K562 (cell line): ENCODE data around the gene QPRT. TPM values are rescaled to one million over a fixed set of nuclear protein-coding genes. Genes with fewer than 3 reads are reported as not detected.

ENCODE experiments used
- ATAC-seq: fragments of 200-7000 bp; cut with Tn5 transposase; 3 replicates; pipeline ENCODE4 v1.9.1; 2020; ENCODE audit warnings: moderate library complexity
- BruUV-seq: library from RNA; stranded (reverse); fragments of 400-500 nt; replicated peaks from 2 replicates; lab custom pipeline; 2021; lab: Mats Ljungman, UMichigan
- CTCF ChIA-PET: fragments of 300-600 bp; formaldehyde crosslinking; extraction: SDS; loops from one replicate; lab custom pipeline; 2021; ENCODE audit warnings: low intra/inter-chr PET ratio; lab: Yijun Ruan, JAX
- POLR2A ChIA-PET: fragments of 300-600, 350-650 bp; sonication (Branson Sonifier 250); formaldehyde crosslinking; extraction: SDS; loops from one replicate; lab custom pipeline; 2021; ENCODE audit warnings: antibody characterized with exemption, inconsistent platforms; lab: Yijun Ruan, JAX
- DNase-seq, 4 experiments: peaks; one replicate each; pipeline versions ENCODE4 v3.0.0 to v3.0.0-alpha.2; 2011 to 2018; ENCODE audit warnings: low spot score in 3 of 4, mixed read lengths in 3 of 4; ENCODE audit errors: extremely low read depth in 1 of 4
- FAIRE-seq: peaks from 2 replicates; lab custom pipeline; 2011; peaks lifted over from hg19 to GRCh38; lab: Jason Lieb, UNC
- H2AFZ ChIP-seq: 2 replicates; pipeline ENCODE4 v1.6.0; 2011; ENCODE audit warnings: low read depth, low read length, control low read depth, inconsistent platforms
- H3K27ac ChIP-seq: fragments of 200-600 bp; 3 replicates; pipeline ENCODE4 v1.8.0; 2011; ENCODE audit warnings: low read depth, mild to moderate bottlenecking, control low read depth, inconsistent platforms, low read length, moderate library complexity, mixed read lengths; ENCODE audit errors: extremely low read depth
- H3K27me3 ChIP-seq, 2 experiments: fragments of 300-600 bp in 1 of 2; 2 replicates in 1 of 2; 3 replicates in 1 of 2; pipeline versions ENCODE4 v1.6.0 to v1.8.0; 2011; ENCODE audit warnings: inconsistent platforms in 2 of 2, low read length in 2 of 2, mild to moderate bottlenecking in 1 of 2, mixed read lengths in 1 of 2, moderate library complexity in 1 of 2; ENCODE audit not compliant: control insufficient read depth in 2 of 2, insufficient read depth in 2 of 2
- H3K36me3 ChIP-seq: fragments of 300-600 bp; 3 replicates; pipeline ENCODE4 v1.8.0; 2011; ENCODE audit warnings: mild to moderate bottlenecking, low read length, inconsistent platforms; ENCODE audit not compliant: control insufficient read depth, insufficient read depth
- H3K4me1 ChIP-seq, 2 experiments: fragments of 200-600 bp in 1 of 2; replicated peaks in 1 of 2; 2 replicates in 1 of 2; 3 replicates in 1 of 2; pipeline versions ENCODE4 v1.5.1 to v1.8.0; 2011; ENCODE audit warnings: inconsistent platforms in 2 of 2, low read length in 2 of 2, mild to moderate bottlenecking in 1 of 2, mixed read lengths in 1 of 2, moderate library complexity in 1 of 2; ENCODE audit not compliant: control insufficient read depth in 2 of 2, insufficient read depth in 2 of 2
- H3K4me2 ChIP-seq: 2 replicates; pipeline ENCODE4 v1.6.1; 2011; ENCODE audit warnings: low read length, control low read depth, inconsistent platforms, mixed read lengths; ENCODE audit not compliant: insufficient read depth
- H3K4me3 ChIP-seq: fragments of 200-600 bp; sonication (generic), shearing (Covaris generic); 2 replicates; pipeline ENCODE4 v1.5.1; 2016; ENCODE audit warnings: control low read depth, inconsistent platforms
- H3K79me2 ChIP-seq: fragments of 200-600 bp; 3 replicates; pipeline ENCODE4 v1.8.0; 2011; ENCODE audit warnings: low read length, inconsistent platforms; ENCODE audit not compliant: control insufficient read depth, insufficient read depth
- H3K9ac ChIP-seq, 2 experiments: 2 replicates each; pipeline versions ENCODE4 v1.6.0 to v1.6.1; 2011; ENCODE audit warnings: low read depth in 2 of 2, low read length in 2 of 2, control low read depth in 1 of 2, inconsistent platforms in 1 of 2, mild to moderate bottlenecking in 1 of 2, mixed read lengths in 1 of 2; ENCODE audit not compliant: insufficient read depth in 1 of 2
- H3K9me1 ChIP-seq: one replicate; pipeline ENCODE4 v1.6.0; 2011; ENCODE audit warnings: inconsistent platforms, mild to moderate bottlenecking, low read length, moderate library complexity; ENCODE audit not compliant: control insufficient read depth, insufficient read depth
- H3K9me3 ChIP-seq: replicated peaks from 2 replicates; pipeline ENCODE4 v1.5.1; 2011; ENCODE audit warnings: low read depth, low read length, inconsistent platforms; ENCODE audit not compliant: control insufficient read depth, insufficient read depth
- H4K20me1 ChIP-seq: replicated peaks from 2 replicates; pipeline ENCODE4 v1.6.1; 2011; ENCODE audit warnings: low read length, inconsistent platforms, mixed read lengths; ENCODE audit not compliant: control insufficient read depth, insufficient read depth
- E2F4 ChIP-seq: sonication (generic); formaldehyde crosslinking; IDR thresholded peaks from 2 replicates; pipeline ENCODE4 v1.8.0; 2022; ENCODE audit warnings: mild to moderate bottlenecking, low read depth, missing genetic modification reagents
- ELK3 ChIP-seq: fragments of 450-650 bp; formaldehyde crosslinking; IDR thresholded peaks from 2 replicates; pipeline ENCODE4 v1.4.0; 2020; ENCODE audit warnings: mild to moderate bottlenecking
- FOXP4 ChIP-seq: sonication (generic); formaldehyde crosslinking; IDR thresholded peaks from 2 replicates; pipeline ENCODE4 v1.8.0; 2022; ENCODE audit warnings: mild to moderate bottlenecking, missing genetic modification reagents, borderline replicate concordance
- HNRNPH1 ChIP-seq: fragments of 200-400 bp; formaldehyde crosslinking; optimal IDR thresholded peaks from 2 replicates; pipeline ENCODE3; 2017; ENCODE audit warnings: low read depth, mild to moderate bottlenecking, low read length, moderate library complexity
- KDM2B ChIP-seq: fragments of 250-450 bp; sonication (Bioruptor Pico); IDR thresholded peaks from 2 replicates; pipeline ENCODE4 v1.8.0; 2021; ENCODE audit warnings: mild to moderate bottlenecking, moderate library complexity
- KLF6 ChIP-seq: fragments of 250-450 bp; sonication (Bioruptor Pico); IDR thresholded peaks from 2 replicates; pipeline ENCODE4 v1.4.0; 2020; ENCODE audit warnings: mild to moderate bottlenecking, moderate library complexity, borderline replicate concordance
- MCM2 ChIP-seq: fragments of 450-650 bp; IDR thresholded peaks from 2 replicates; pipeline ENCODE4 v1.6.1; 2017; ENCODE audit warnings: low read depth, mild to moderate bottlenecking
- MITF ChIP-seq: IDR thresholded peaks from 2 replicates; pipeline ENCODE4 v1.6.1; 2014; ENCODE audit warnings: antibody characterized with exemption
- NR4A1 ChIP-seq, 2 experiments: fragments of 250-450 bp in 1 of 2; fragments of 450-650 bp in 1 of 2; sonication (Bioruptor Pico) in 1 of 2; IDR thresholded peaks; 2 replicates each; pipeline versions ENCODE4 v1.4.0 to v1.6.1; 2016 to 2020; ENCODE audit warnings: mild to moderate bottlenecking in 2 of 2, missing compliant biosample characterization in 1 of 2, missing genetic modification characterization in 1 of 2, moderate library complexity in 1 of 2
- POLR3G ChIP-seq: IDR thresholded peaks from 2 replicates; pipeline ENCODE4 v1.6.1; 2011; ENCODE audit not compliant: insufficient read length, insufficient replicate concordance; ENCODE audit errors: extremely low read depth
- PTTG1 ChIP-seq: fragments of 450-650 bp; IDR thresholded peaks from 2 replicates; pipeline ENCODE4 v1.6.1; 2016; ENCODE audit warnings: low read depth, mild to moderate bottlenecking, missing genetic modification characterization, missing compliant biosample characterization
- SMARCA4 ChIP-seq: fragments of 450-650 bp; IDR thresholded peaks from 2 replicates; pipeline ENCODE4 v1.6.1; 2016
- ZC3H8 ChIP-seq: fragments of 450-650 bp; IDR thresholded peaks from 2 replicates; pipeline ENCODE4 v1.6.1; 2017
- WGBS: fragments of 100-300 bp; shearing (Covaris generic); methylation state at CpG from one replicate; pipeline ENCODE4 v1.1.6; 2016; ENCODE audit warnings: low coverage, mixed read lengths; ENCODE audit not compliant: insufficient coverage; ENCODE audit errors: missing lambda C conversion rate; 5-methylcytosine and 5-hydroxymethylcytosine counted together
- in situ Hi-C: fragments of 300-500 bp; cut with MboI; formaldehyde crosslinking; loops from 4 replicates; pipeline ENCODE4 v1.15.0; 2018; ENCODE audit warnings: inconsistent platforms, mixed read lengths
- intact Hi-C: fragments of 100-400 bp; cut with micrococcal nuclease; formaldehyde crosslinking; loops from 2 replicates; pipeline ENCODE4 v1.14.2; 2022
- polyA plus RNA-seq, 8 experiments: library from polyadenylated mRNA; depleted of rRNA in 4 of 8; stranded (reverse) in 5 of 8; unstranded in 3 of 8; fragments of >200 nt; fragmentation: Nextera tagmentation in 2 of 8; fragmentation: Illumina TruSeq in 1 of 8; extraction: Ambion mirVana in 2 of 8; extraction: Trizol in 1 of 8; gene quantifications; 2 replicates each; pipeline versions ENCODE4 v1.2.1 to v1.2.3, GENCODE V29; 2011 to 2014; ENCODE audit warnings: inconsistent platforms in 1 of 8, missing spikeins in 1 of 8
- total RNA-seq, 7 experiments: library from RNA; depleted of rRNA in 6 of 7; stranded (reverse); fragments of >200 nt in 6 of 7; fragmentation: Illumina TruSeq in 2 of 7; extraction: Trizol in 2 of 7; gene quantifications; 2 replicates each; pipeline versions ENCODE4 v1.2.1 to v1.2.3, GENCODE V29; 2011 to 2021; ENCODE audit warnings: low replicate concordance in 1 of 7

QPRT gene
- total and polyA plus RNA-seq, 9 of the 15 experiments (the other 6 are each of a cell fraction or from before 2014, with no cell fraction given): 7.7 to 112 (median 64.1) TPM

GRCh38 chr16:29643596-29643995 is 35.4 kb upstream of the QPRT start (continued):
- TF ChIP-seq FOXP4 (CRISPR knock-in tag): no peak

GRCh38 chr16:29644338-29644857 is 34.6 kb upstream of the QPRT start:
- in situ Hi-C loops (no loop called here), intact Hi-C loops (loop anchor here (2.0 to 5.0 kb wide), 4 partner anchors 18 to 68 kb away; partner anchors contain the start of genes QPRT and SPN)
- H3K4me1 ChIP-seq: peaks cover 21 to 26% of the 10 kb centered on the region in 2 experiments
- BruUV-seq: no TSS peak
- H3K36me3 ChIP-seq: no peaks in the 10 kb centered on the region
- DNase-seq (peak in 1 of 4 experiments; percentile 5), FAIRE-seq (no peak), ATAC-seq (no peak)
- peak overlapping the region; percentile 40; the same call in 1 of the 3 replicates for H3K27ac ChIP-seq
- H3K9me1 ChIP-seq: no peaks in the 10 kb centered on the region
- ChIA-PET POLR2A (no interaction called here), CTCF (no interaction called here)
- no peaks in the 10 kb centered on the region for H3K27me3 ChIP-seq
- peak overlapping the region; percentile 9 to 17; a peak in 2 of 4 replicates for H3K9ac ChIP-seq
- no peaks in the 10 kb centered on the region for H3K79me2 ChIP-seq
- H3K9me3 ChIP-seq: no peaks in the 10 kb centered on the region
- WGBS: 73% methylated on average over 9 of the region's 9 CpGs
- H3K4me3 ChIP-seq: no peak overlapping the region
- H2AFZ ChIP-seq: peak overlapping the region; percentile 86
- no peak overlapping the region for H3K4me2 ChIP-seq
- no peaks in the 10 kb centered on the region for H4K20me1 ChIP-seq
- TF ChIP-seq HNRNPH1: no peak
- no peak for TF ChIP-seq POLR3G
- TF ChIP-seq SMARCA4: no peak
- no peak for TF ChIP-seq ZC3H8
- no peak for TF ChIP-seq NR4A1 (CRISPR knock-in tag; IDR thresholded peaks at IDR 0.05)
- TF ChIP-seq NR4A1 (tag; IDR thresholded peaks at IDR 0.05): no peak
- TF ChIP-seq ELK3: no peak
- TF ChIP-seq PTTG1 (tag): no peak
- TF ChIP-seq KDM2B (CRISPR knock-in tag): no peak
- TF ChIP-seq MITF: no peak
- no peak for TF ChIP-seq E2F4 (CRISPR knock-in tag)
- no peak for TF ChIP-seq MCM2
- TF ChIP-seq KLF6: no peak
